ELR (cell line): ENCODE data around the gene DMPK.
"Not testable (repeated sequence)": the region's sequence is repeated elsewhere in the genome, so short reads cannot be mapped to it uniquely, and the experiment has no call there.

ENCODE experiments used
- DNase-seq: peaks from one replicate; pipeline ENCODE4 v3.0.0-alpha.2; 2015; ENCODE audit warnings: low read depth

DMPK gene

GRCh38 chr19:45768984-45769782, 13.1 kb downstream of the DMPK start, which contains the start of gene SIX5:
Gene SIX5, minus strand, starts transcription at chr19:45769252. Its CDS starts 408 bp downstream, at chr19:45768844.
- peak; percentile 97 for DNase-seq

GRCh38 chr19:45768655-45768983, 13.7 kb downstream of the DMPK start:
- peak; percentile 58 for DNase-seq

- DNase-seq = peak; percentile 70
Observed at GRCh38 chr19:45767881-45768654, 14.2 kb downstream of the DMPK start.

GRCh38 chr19:45767410-45767880, 14.8 kb downstream of the DMPK start:
- peak; percentile 80 for DNase-seq

- peak; percentile 45 for DNase-seq
Observed at GRCh38 chr19:45766869-45767346, 15.4 kb downstream of the DMPK start.

GRCh38 chr19:45766296-45766868, 15.9 kb downstream of the DMPK start:
- DNase-seq = no peak

GRCh38 chr19:45765702-45766295, 16.5 kb downstream of the DMPK start:
- no peak for DNase-seq

- no peak for DNase-seq
Observed at GRCh38 chr19:45764945-45765701, 17.2 kb downstream of the DMPK start.

- no peak for DNase-seq
Observed at GRCh38 chr19:45764475-45764874, 17.8 kb downstream of the DMPK start.

- DNase-seq = no peak
Observed at GRCh38 chr19:45763691-45764294, 18.5 kb downstream of the DMPK start.

- DNase-seq = no peak
Observed at GRCh38 chr19:45762870-45763631, 19.2 kb downstream of the DMPK start.

- no peak for DNase-seq
Observed at GRCh38 chr19:45761714-45762113, 20.6 kb downstream of the DMPK start.

- no peak for DNase-seq
Observed at GRCh38 chr19:45758921-45759320, 23.4 kb downstream of the DMPK start.

GRCh38 chr19:45757695-45758094, 24.6 kb downstream of the DMPK start:
- DNase-seq = no peak

- DNase-seq = no peak
Observed at GRCh38 chr19:45754323-45754722, 28.0 kb downstream of the DMPK start.

- no peak for DNase-seq
Observed at GRCh38 chr19:45753548-45753947, 28.7 kb downstream of the DMPK start.

- no peak for DNase-seq
Observed at GRCh38 chr19:45752639-45753038, 29.7 kb downstream of the DMPK start.

- DNase-seq = not testable (repeated sequence)
Observed at GRCh38 chr19:45751483-45751882, 30.8 kb downstream of the DMPK start.

- no peak for DNase-seq
Observed at GRCh38 chr19:45747513-45747912, 34.8 kb downstream of the DMPK start.

GRCh38 chr19:45746866-45747265, 35.4 kb downstream of the DMPK start:
- DNase-seq = no peak
